ENCODE measurements around the gene GDF7.

GDF7 gene

GRCh38 chr2:20675701-20676352 lies 8.9 kb downstream of the GDF7 start:
- no peak for DNase-seq

- no peak for DNase-seq
Measured at GRCh38 chr2:20676353-20677215, 9.6 kb downstream of the GDF7 start.

- no peak for DNase-seq
Measured at GRCh38 chr2:20677301-20678085, 10.5 kb downstream of the GDF7 start.

- no peak for DNase-seq
Measured at GRCh38 chr2:20678086-20678395, 11.1 kb downstream of the GDF7 start.

- DNase-seq: no peak
Measured at GRCh38 chr2:20678780-20679179, 11.8 kb downstream of the GDF7 start.

- no peak for DNase-seq
Measured at GRCh38 chr2:20680744-20681375, 13.9 kb downstream of the GDF7 start.

- no peak for DNase-seq
Measured at GRCh38 chr2:20682167-20682920, 15.4 kb downstream of the GDF7 start.

- DNase-seq: no peak
Measured at GRCh38 chr2:20684581-20685063, 17.7 kb downstream of the GDF7 start.

GRCh38 chr2:20687260-20687832 lies 20.4 kb downstream of the GDF7 start:
- DNase-seq: no peak

- DNase-seq: no peak
Measured at GRCh38 chr2:20689428-20690264, 22.7 kb downstream of the GDF7 start.

- DNase-seq: no peak
Measured at GRCh38 chr2:20691076-20691734, 24.3 kb downstream of the GDF7 start.

- no peak for DNase-seq
Measured at GRCh38 chr2:20692081-20692480, 25.1 kb downstream of the GDF7 start.

GRCh38 chr2:20693317-20693716 lies 26.4 kb downstream of the GDF7 start:
- no peak for DNase-seq

GRCh38 chr2:20696366-20696765 lies 29.4 kb downstream of the GDF7 start:
- DNase-seq: no peak

GRCh38 chr2:20697322-20697934 lies 30.5 kb downstream of the GDF7 start:
- no peak for DNase-seq

- no peak for DNase-seq
Measured at GRCh38 chr2:20698916-20699613, 32.1 kb downstream of the GDF7 start.

- no peak for DNase-seq
Measured at GRCh38 chr2:20702563-20702962, 35.6 kb downstream of the GDF7 start.

- no peak for DNase-seq
Measured at GRCh38 chr2:20704886-20705285, 37.9 kb downstream of the GDF7 start.

GRCh38 chr2:20706217-20706616 lies 39.3 kb downstream of the GDF7 start:
- DNase-seq: no peak
